NCI-H1436 treated with DMSO at 0.1 percent for 48 hours (cell line): ENCODE measurements around the gene TOP3B.

Experiments used
- DNase-seq: peaks from one replicate; lab custom pipeline; 2025; lab: John Stamatoyannopoulos, UW

TOP3B gene

GRCh38 chr22:21982338-21982965 lies at the start of gene TOP3B:
Gene TOP3B (minus strand): TSS chr22:21982787. CDS start chr22:21975709, 7,078 bp downstream.
- peak; percentile 15 for DNase-seq

DNA sequence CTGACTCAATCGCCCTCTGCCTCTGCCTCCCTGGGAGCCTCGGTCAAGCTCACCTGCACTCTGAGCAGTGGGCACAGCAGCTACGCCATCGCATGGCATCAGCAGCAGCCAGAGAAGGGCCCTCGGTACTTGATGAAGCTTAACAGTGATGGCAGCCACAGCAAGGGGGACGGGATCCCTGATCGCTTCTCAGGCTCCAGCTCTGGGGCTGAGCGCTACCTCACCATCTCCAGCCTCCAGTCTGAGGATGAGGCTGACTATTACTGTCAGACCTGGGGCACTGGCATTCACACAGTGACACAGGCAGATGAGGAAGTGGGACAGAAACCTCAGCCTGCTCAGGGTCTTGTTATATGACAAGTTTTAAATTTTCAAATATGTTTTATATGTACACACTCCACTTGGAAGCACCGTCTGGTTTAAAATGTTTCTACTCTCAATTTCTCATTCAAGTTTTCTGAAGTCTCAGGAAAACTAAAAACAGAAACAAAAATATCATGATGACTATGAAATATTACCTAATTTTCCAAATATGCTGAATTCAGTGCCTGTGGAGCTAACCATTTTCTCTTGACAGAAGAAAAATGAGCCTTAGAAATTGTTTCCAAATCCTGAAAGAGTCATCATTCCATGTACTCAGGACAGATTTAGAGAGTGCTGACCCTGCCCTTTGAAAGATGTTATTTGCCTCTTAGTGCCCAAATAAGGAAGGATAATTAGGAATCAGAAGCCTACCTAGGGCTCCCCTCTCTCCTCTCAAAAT lies 48.8 kb upstream of the TOP3B start:
- DNase-seq = no peak

DNA sequence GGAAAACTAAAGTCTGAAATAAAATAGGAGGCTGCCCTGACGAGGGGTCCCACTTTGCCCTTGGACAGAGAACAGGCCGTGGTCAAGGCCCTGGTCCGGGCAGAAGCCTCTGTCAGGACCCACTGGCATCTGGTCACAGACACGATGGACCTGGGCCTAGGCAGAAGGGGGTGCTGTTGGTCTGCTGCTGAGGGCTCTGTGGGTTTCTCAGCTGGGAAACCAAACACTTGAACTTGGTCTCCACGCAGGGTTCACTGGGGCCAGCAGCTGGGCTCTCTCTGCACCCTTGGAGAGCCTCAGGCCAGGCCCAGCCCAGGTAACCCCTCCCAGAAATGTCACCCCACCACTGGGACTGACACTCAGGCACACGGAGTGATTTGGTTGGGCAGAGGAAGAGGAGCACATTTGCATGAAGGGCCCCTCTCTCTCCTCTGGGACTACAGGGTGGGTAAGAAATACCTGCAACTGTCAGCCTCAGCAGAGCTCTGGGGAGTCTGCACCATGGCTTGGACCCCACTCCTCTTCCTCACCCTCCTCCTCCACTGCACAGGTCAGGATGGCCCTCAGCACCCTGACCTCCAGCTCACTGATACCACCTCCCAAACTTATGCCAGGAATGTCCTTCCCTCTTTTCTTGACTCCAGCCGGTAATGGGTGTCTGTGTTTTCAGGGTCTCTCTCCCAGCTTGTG lies 48.1 kb upstream of the TOP3B start:
- DNase-seq = no peak

GRCh38 chr22:22027955-22028354 lies 45.4 kb upstream of the TOP3B start:
- no peak for DNase-seq

DNA sequence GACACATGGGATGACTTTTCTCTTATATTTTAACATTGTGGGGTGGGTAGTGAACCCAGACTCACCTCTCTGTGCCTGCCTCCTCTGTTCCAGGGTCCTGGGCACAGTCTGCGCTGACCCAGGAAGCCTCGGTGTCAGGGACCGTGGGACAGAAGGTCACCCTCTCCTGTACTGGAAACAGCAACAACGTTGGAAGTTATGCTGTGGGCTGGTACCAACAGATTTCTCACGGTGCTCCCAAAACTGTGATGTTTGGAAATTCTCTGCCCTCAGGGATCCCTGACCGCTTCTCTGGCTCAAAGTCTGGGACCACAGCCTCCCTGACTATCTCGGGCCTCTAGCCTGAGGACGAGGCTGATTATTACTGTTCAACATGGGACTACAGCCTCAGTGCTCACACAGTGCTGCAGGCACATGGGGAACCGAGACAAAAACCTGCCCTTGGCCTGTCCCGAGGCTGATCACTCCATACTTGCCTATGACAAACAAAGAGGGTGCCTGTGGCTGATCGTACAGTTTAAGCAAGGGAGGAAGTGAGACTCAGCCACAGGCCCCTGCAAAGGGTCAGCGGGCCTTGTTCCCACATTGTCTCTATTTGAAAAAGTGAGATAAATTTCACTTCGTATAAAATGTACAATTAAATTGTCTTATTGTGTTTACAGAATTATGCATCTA lies 43.7 kb upstream of the TOP3B start:
- DNase-seq = no peak

DNA sequence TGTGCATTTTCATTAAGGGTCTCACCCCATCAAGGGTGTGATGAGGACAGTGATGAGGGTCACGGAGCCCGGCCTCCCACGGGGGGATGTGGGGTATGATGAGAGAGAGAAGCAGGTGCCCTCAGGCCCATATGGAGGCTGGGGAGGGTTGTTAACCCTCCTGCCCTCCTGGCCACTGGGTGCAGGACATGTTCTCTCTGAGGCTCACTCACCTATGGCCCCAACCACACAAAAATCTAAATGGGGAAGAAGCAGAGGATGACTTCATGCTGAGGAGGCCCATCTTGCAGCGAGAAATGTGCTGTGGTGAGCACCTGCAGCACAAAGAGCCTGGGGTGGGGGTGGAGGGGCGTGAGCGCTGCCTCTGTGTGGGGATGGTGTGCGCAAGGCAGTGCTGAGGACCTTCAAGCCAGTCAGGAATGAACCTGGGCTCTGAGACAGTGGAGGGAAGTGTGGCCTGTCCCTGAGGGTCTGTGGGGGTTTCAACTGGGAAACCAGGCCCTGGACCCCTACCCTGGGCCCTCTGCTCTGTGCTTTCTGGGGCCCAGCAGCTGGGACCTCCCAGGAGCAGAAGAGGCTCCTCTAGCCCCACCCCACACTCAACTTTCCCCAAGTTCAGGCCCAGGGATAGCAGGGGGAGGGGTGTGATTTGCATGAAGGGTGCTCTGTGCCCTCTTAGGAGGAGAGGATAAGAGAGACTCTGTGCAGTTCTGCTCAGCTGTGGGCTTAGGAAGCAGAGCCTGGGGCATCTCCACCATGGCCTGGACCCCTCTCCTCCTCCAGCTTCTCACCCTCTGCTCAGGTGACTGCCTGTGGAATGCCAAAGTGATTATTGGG lies 43.0 kb upstream of the TOP3B start:
- DNase-seq = no peak

GRCh38 chr22:22024440-22024839 lies 41.9 kb upstream of the TOP3B start:
- no peak for DNase-seq

DNA sequence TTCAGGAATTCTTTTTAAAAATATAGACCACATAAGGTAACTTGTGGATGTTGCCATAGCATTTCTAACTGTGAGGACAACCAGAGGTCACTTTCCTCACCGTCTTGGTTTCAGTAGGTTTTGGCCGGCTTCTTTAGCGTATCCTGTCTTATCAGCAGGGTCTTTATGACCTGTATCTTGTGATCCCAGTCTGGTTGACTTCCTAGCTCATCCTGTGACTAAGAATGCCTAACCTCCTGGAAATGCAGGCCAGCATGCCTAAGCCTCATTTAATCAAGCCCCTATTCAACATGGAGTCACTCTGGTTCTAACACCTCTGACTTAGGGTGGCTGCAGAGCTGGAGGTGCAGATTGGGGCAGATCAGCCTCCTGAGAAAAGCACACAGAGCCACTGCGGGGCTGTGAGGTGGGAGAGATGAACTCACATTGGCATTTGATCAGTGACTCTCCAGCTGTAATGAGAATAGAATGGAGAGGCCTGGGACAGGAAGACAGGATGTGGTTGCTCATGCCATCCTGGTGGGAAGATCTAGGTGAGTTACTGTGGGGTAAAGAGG lies 41.1 kb upstream of the TOP3B start:
- DNase-seq = no peak

GRCh38 chr22:22022947-22023534 lies 40.5 kb upstream of the TOP3B start:
- no peak for DNase-seq

- DNase-seq = no peak
Observed at GRCh38 chr22:22022255-22022840, 39.8 kb upstream of the TOP3B start.

GRCh38 chr22:22021162-22021750 lies 38.7 kb upstream of the TOP3B start:
- DNase-seq = no peak

GRCh38 chr22:22020425-22020852 lies 37.9 kb upstream of the TOP3B start:
- DNase-seq = no peak

DNA sequence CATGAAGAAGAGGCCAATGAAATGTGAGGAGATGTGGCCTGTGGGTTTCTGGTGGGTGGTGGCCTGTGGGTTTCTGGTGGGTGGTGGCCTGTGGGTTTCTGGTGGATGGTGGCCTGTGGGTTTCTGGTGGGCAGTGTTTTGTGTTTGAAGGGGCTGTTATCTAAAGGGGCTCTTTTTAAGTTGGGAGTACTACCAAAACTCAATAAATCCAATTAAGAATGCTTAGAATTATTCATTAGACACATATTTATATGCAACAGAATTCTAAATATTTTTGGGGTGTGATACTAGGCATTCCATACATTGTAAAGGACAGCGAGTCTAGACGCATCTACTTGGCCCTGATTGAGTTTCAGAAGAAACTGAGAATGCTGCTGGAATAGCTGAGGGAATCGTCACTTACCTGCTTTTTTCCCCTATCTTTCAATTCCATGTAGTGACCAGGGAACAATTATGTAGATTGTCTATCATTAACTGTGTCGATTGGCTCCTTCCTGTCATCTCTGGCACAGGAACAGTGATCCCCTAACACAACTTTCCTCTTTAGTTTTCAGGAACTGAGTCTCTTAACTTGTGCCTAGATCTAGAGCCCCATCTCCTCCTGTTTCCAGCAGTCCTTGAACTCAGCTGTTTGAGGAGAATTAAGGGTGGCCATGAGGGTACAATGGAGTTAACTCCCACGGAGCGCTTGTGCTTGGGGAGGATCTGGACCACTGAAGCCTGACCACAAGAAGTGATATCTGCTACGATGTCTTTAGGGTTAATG lies 37.3 kb upstream of the TOP3B start:
- no peak for DNase-seq

DNA sequence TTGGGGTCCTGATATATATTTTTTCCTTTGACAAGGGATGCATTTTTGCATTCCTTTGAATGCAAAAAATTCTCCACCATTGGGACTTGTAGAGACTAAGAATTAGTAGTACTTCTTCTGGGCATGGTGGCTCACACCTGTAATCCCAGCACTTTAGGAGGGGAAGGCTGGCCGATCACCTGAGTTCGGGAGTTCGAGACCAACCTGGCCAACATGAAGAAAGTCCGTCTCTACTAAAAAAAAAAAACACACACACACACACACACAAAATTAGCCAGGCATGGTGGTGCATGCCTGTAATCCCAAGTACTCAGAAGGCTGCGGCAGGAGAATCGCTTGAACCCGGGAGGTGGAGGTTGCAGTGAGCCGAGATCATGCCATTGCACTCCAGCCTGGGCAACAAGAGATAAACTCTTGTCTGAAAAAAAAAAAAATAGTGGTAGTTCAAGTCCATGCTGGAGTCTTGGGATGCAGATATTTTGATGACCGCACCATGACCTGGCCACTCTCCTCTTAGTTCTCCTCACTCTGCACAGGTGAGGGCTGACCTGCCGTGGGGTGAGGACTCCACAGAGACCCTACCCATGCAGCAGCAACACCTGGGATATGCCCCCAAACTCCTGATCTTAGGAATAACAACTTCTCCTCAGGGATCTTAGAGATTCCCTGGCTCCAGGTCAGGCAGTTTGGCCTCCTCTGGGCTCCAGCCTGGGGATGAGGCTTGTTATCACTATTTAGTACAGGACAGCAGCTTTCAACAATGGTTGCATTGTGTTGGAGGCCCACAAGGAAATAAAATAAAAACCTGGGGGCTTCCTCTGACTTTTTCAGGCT lies 36.5 kb upstream of the TOP3B start:
- DNase-seq = no peak

DNA sequence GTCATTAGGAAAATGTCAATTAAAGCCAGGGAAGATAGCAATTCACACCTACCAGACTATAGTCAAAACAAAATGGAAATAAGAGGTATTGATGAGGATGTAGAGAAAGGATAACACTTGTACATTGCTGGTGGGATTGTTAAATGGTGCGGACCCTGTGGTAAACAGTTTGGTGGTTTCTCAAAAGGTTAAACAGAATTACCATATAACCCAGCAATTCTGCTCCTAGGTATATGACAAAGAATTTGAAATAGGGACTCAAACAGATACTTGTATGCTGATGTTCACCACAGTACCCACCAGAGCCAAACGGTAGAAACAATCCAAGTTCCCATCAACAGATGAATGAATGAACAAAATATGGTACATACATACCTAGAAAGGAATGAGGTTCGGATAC lies 33.0 kb upstream of the TOP3B start:
- DNase-seq = no peak

DNA sequence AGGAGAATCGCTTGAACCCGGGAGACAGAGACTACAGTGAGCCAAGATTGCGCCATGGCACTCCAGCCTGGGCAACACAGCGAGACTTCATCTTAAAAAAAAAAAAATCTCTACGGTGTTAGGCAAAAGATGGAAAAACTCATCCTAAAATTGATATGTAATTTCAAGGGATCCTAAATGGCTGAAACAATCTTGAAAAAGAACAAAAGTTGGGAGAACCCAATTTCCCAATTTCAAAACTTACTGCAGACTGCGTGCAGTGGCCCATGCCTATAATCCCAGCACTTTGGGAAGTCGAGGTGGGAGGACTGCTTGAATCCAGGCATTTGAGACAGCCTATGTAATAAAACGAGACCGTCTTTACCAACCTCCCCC lies 31.7 kb upstream of the TOP3B start:
- no peak for DNase-seq

- DNase-seq = no peak
Observed at GRCh38 chr22:22013559-22014284, 31.1 kb upstream of the TOP3B start.

DNA sequence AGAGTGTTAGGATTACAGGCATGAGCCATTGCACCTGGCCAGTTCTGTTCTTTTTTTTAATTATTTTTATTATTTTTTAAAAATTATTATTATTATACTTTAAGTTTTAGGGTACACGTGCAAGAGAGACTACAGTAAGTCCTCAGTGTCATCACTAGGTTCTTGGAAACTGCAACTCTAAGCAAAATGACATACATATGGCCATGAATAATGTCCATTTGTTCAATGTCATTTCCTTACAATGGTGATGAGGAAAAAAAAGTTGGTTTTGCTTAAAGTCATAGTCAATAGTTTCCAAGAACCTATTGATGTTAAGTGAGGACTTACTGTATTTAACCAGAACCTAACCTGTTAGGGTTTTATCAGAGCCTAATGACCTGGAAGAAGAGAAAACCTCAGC lies 29.4 kb upstream of the TOP3B start:
- no peak for DNase-seq
